Gastrocnemius medialis (tissue), 4 donors: ENCODE data around the gene LZTS2.

Experiments
- CTCF ChIP-seq, 5 experiments: fragments of 450-650 bp in 3 of 5; fragments of 200-600 bp in 2 of 5; sonication (generic) in 2 of 5; IDR thresholded peaks in 4 of 5; conservative IDR thresholded peaks in 1 of 5; 1 replicate in 4 of 5; 2 replicates in 1 of 5; pipeline ENCODE4 v1.5.1; 2016 to 2019; ENCODE audit warnings: antibody characterized with exemption in 5 of 5, mild to moderate bottlenecking in 3 of 5, moderate library complexity in 3 of 5
- POLR2A ChIP-seq, 2 donors: fragments of 450-650 bp; IDR thresholded peaks; one replicate each; pipeline ENCODE4 v1.6.1; 2017; ENCODE audit warnings: antibody characterized with exemption in 2 of 2, mild to moderate bottlenecking in 2 of 2, moderate library complexity in 2 of 2

GRCh38 chr10:100967332-100967731 is 32.3 kb upstream of the LZTS2 start:
- no peak for TF ChIP-seq CTCF (IDR thresholded peaks at IDR 0.05 in 4 of 5, conservative IDR thresholded peaks at IDR 0.05 in 1 of 5)
- TF ChIP-seq POLR2A (IDR thresholded peaks at IDR 0.05) = no peak
